Neural progenitor cell (in vitro differentiated cells): Measurements from ENCODE around the gene GTF3C1.

Experiments used
- CTCF ChIP-seq: fragments of 200-600 bp; sonication (generic); IDR thresholded peaks from 2 replicates; pipeline ENCODE4 v1.5.1; 2017; ENCODE audit warnings: antibody characterized with exemption, mild to moderate bottlenecking
- EZH2 ChIP-seq: fragments of 200-600 bp; sonication (generic); IDR thresholded peaks from 2 replicates; pipeline ENCODE4 v1.6.1; 2017; ENCODE audit warnings: antibody characterized with exemption, mild to moderate bottlenecking, moderate library complexity
- EZH2phosphoT487 ChIP-seq: fragments of 200-600 bp; sonication (generic); IDR thresholded peaks from 2 replicates; pipeline ENCODE4 v1.6.1; 2017; ENCODE audit warnings: antibody characterized with exemption

GRCh38 chr16:27441998-27442397 is 107.7 kb downstream of the GTF3C1 start:
- TF ChIP-seq CTCF = no peak
- TF ChIP-seq EZH2 = no peak
- TF ChIP-seq EZH2phosphoT487 = no peak
